H1 (cell line): ENCODE data around the gene CDRT4. TPM values are rescaled to one million over a fixed set of nuclear protein-coding genes. Genes with fewer than 3 reads are reported as not detected.

Experiments
- CTCF ChIA-PET: fragments of 300-600 bp; sonication (Branson Sonifier 250); formaldehyde crosslinking; loops from one replicate; lab custom pipeline; 2021; ENCODE audit not compliant: partially characterized antibody; lab: Charles Lee
- POLR2A ChIA-PET: fragments of 300-600 bp; sonication (Branson Sonifier 250); formaldehyde crosslinking; loops from one replicate; lab custom pipeline; 2021; ENCODE audit warnings: inconsistent platforms; ENCODE audit not compliant: partially characterized antibody; lab: Charles Lee
- DNase-seq, 2 experiments: peaks; one replicate each; pipeline versions ENCODE4 v3.0.0 to v3.0.0-alpha.2; 2010 to 2022; ENCODE audit warnings: low spot score in 2 of 2, low read depth in 1 of 2, mixed read lengths in 1 of 2
- FAIRE-seq: peaks from 2 replicates; lab custom pipeline; 2011; peaks lifted over from hg19 to GRCh38; lab: Jason Lieb, UNC
- H2AFZ ChIP-seq: 2 replicates; pipeline ENCODE4 v1.8.1; 2012; ENCODE audit warnings: low read length, inconsistent platforms
- H2AK5ac ChIP-seq: 2 replicates; pipeline ENCODE4 v1.6.1; 2013; ENCODE audit warnings: low read depth, low read length
- H2BK120ac ChIP-seq: replicated peaks from 2 replicates; pipeline ENCODE3; 2013; ENCODE audit warnings: low read depth, low read length, inconsistent platforms
- H2BK12ac ChIP-seq: 2 replicates; pipeline ENCODE4 v1.6.1; 2013; ENCODE audit warnings: low read depth, low read length
- H2BK15ac ChIP-seq: 2 replicates; pipeline ENCODE4 v1.6.1; 2013; ENCODE audit warnings: low read length
- H2BK20ac ChIP-seq: 2 replicates; pipeline ENCODE4 v1.6.1; 2013; ENCODE audit warnings: low read length
- H2BK5ac ChIP-seq: 2 replicates; pipeline ENCODE4 v1.6.1; 2013; ENCODE audit warnings: low read depth, low read length
- H3K14ac ChIP-seq: 2 replicates; pipeline ENCODE4 v1.6.1; 2013; ENCODE audit warnings: inconsistent platforms; ENCODE audit not compliant: insufficient read length
- H3K18ac ChIP-seq: 2 replicates; pipeline ENCODE4 v1.6.1; 2013; ENCODE audit warnings: low read length; ENCODE audit errors: extremely low read depth
- H3K23ac ChIP-seq: 2 replicates; pipeline ENCODE4 v1.6.1; 2013; ENCODE audit warnings: inconsistent platforms; ENCODE audit not compliant: insufficient read length
- H3K23me2 ChIP-seq: 2 replicates; pipeline ENCODE4 v1.6.1; 2013; ENCODE audit warnings: low read depth, low read length
- H3K27ac ChIP-seq: 2 replicates; pipeline ENCODE4 v1.6.1; 2011; ENCODE audit warnings: low read depth, low read length, inconsistent platforms
- H3K27me3 ChIP-seq, 4 experiments: replicated peaks in 1 of 4; 1 replicate in 1 of 4; 2 replicates in 3 of 4; pipeline versions ENCODE4 v1.6.1 to v1.8.1; 2011 to 2013; ENCODE audit warnings: low read length in 3 of 4, mild to moderate bottlenecking in 3 of 4, inconsistent platforms in 2 of 4, mixed read lengths in 2 of 4, moderate library complexity in 1 of 4; ENCODE audit not compliant: control insufficient read depth in 3 of 4, insufficient read depth in 3 of 4; ENCODE audit errors: extremely low read depth in 1 of 4
- H3K36me3 ChIP-seq, 4 experiments: 2 replicates each; pipeline versions ENCODE4 v1.6.1 to v1.8.1; 2011 to 2013; ENCODE audit warnings: mild to moderate bottlenecking in 4 of 4, low read length in 3 of 4, moderate library complexity in 2 of 4, control low read depth in 1 of 4, inconsistent platforms in 1 of 4; ENCODE audit not compliant: insufficient read depth in 4 of 4, control insufficient read depth in 2 of 4
- H3K4ac ChIP-seq: replicated peaks from 2 replicates; pipeline ENCODE3; 2013; ENCODE audit warnings: low read length, low read depth, mixed read lengths, inconsistent platforms; ENCODE audit not compliant: insufficient read length
- H3K4me1 ChIP-seq, 4 experiments: replicated peaks in 1 of 4; 1 replicate in 1 of 4; 2 replicates in 3 of 4; pipeline versions ENCODE4 v1.6.1 to v1.8.1; 2011 to 2013; ENCODE audit warnings: low read length in 3 of 4, inconsistent platforms in 2 of 4, mixed read lengths in 1 of 4; ENCODE audit not compliant: insufficient read depth in 4 of 4, control insufficient read depth in 3 of 4
- H3K4me2 ChIP-seq, 2 experiments: 2 replicates each; pipeline versions ENCODE4 v1.6.1 to v1.8.1; 2011 to 2013; ENCODE audit warnings: low read depth in 2 of 2, low read length in 2 of 2, control low read depth in 1 of 2, inconsistent platforms in 1 of 2, mild to moderate bottlenecking in 1 of 2; ENCODE audit not compliant: insufficient read depth in 1 of 2
- H3K4me3 ChIP-seq, 4 experiments: fragments of 200-600, 300-600 bp in 1 of 4; sonication (generic), shearing (Covaris generic), sonication (Bioruptor Twin) in 1 of 4; 2 replicates each; pipeline versions ENCODE4 v1.5.1 to v1.8.1; 2011 to 2016; ENCODE audit warnings: low read length in 4 of 4, low read depth in 3 of 4, control low read depth in 2 of 4, inconsistent platforms in 2 of 4, mild to moderate bottlenecking in 2 of 4, mixed read lengths in 1 of 4, moderate library complexity in 1 of 4; ENCODE audit not compliant: insufficient read depth in 2 of 4; ENCODE audit errors: extremely low read depth in 1 of 4
- H3K56ac ChIP-seq: replicated peaks from 2 replicates; pipeline ENCODE3; 2013; ENCODE audit warnings: low read depth, mild to moderate bottlenecking, mixed read lengths, low read length, inconsistent platforms; ENCODE audit not compliant: insufficient read length
- H3K79me1 ChIP-seq: 2 replicates; pipeline ENCODE4 v1.6.1; 2013; ENCODE audit warnings: low read depth, low read length, control low read depth
- H3K79me2 ChIP-seq, 2 experiments: 2 replicates each; pipeline versions ENCODE4 v1.6.1 to v1.8.1; 2012 to 2013; ENCODE audit warnings: low read length in 2 of 2, mild to moderate bottlenecking in 2 of 2, inconsistent platforms in 1 of 2; ENCODE audit not compliant: insufficient read depth in 2 of 2, control insufficient read depth in 1 of 2
- H3K9ac ChIP-seq, 4 experiments: replicated peaks in 1 of 4; 1 replicate in 1 of 4; 2 replicates in 3 of 4; pipeline versions ENCODE4 v1.6.1 to v1.8.1; 2011 to 2013; ENCODE audit warnings: low read depth in 3 of 4, low read length in 3 of 4, control low read depth in 2 of 4, mild to moderate bottlenecking in 2 of 4, moderate library complexity in 2 of 4, inconsistent platforms in 1 of 4; ENCODE audit errors: extremely low read depth in 1 of 4
- H3K9me3 ChIP-seq, 2 experiments: 2 replicates each; pipeline versions ENCODE4 v1.6.1 to v1.8.1; 2012 to 2013; ENCODE audit warnings: mild to moderate bottlenecking in 2 of 2, moderate library complexity in 2 of 2, control low read depth in 1 of 2, inconsistent platforms in 1 of 2, low read depth in 1 of 2, low read length in 1 of 2, mixed read lengths in 1 of 2; ENCODE audit not compliant: insufficient read depth in 2 of 2
- H4K20me1 ChIP-seq, 2 experiments: replicated peaks in 1 of 2; 2 replicates each; pipeline versions ENCODE3 to v1.8.1; 2011 to 2013; ENCODE audit warnings: inconsistent platforms in 2 of 2, low read length in 2 of 2, mild to moderate bottlenecking in 1 of 2; ENCODE audit not compliant: insufficient read depth in 2 of 2, control insufficient read depth in 1 of 2
- H4K5ac ChIP-seq: 2 replicates; pipeline ENCODE4 v1.6.1; 2013; ENCODE audit warnings: low read length, low read depth, mixed read lengths, inconsistent platforms; ENCODE audit not compliant: insufficient read length
- H4K8ac ChIP-seq: 2 replicates; pipeline ENCODE4 v1.8.0; 2013; ENCODE audit warnings: mild to moderate bottlenecking, moderate library complexity, low read length, inconsistent platforms; ENCODE audit not compliant: insufficient read depth; ENCODE audit errors: extremely low read depth
- H4K91ac ChIP-seq: replicated peaks from 2 replicates; pipeline ENCODE3; 2013; ENCODE audit warnings: low read length, mixed read lengths, inconsistent platforms; ENCODE audit not compliant: insufficient read length
- EGR1 ChIP-seq: IDR thresholded peaks from 2 replicates; pipeline ENCODE4 v1.6.1; 2011; ENCODE audit warnings: low read depth, low read length, borderline replicate concordance
- EP300 ChIP-seq, 2 experiments: IDR thresholded peaks; 1 replicate in 1 of 2; 2 replicates in 1 of 2; pipeline ENCODE4 v1.6.1; 2011 to 2012; ENCODE audit warnings: low read depth in 2 of 2, low read length in 2 of 2, mild to moderate bottlenecking in 2 of 2, borderline replicate concordance in 1 of 2, inconsistent platforms in 1 of 2, moderate library complexity in 1 of 2
- FOSL1 ChIP-seq: IDR thresholded peaks from 2 replicates; pipeline ENCODE4 v1.6.1; 2011; ENCODE audit warnings: mild to moderate bottlenecking, low read depth, low read length, moderate library complexity; ENCODE audit not compliant: insufficient read depth
- GABPA ChIP-seq: IDR thresholded peaks from 2 replicates; pipeline ENCODE4 v1.6.1; 2011; ENCODE audit warnings: mild to moderate bottlenecking, low read length, moderate library complexity, borderline replicate concordance; ENCODE audit not compliant: insufficient read depth
- POLR2A ChIP-seq, 2 experiments: IDR thresholded peaks; 1 replicate in 1 of 2; 2 replicates in 1 of 2; pipeline ENCODE4 v1.6.1; 2011; ENCODE audit warnings: low read depth in 2 of 2, low read length in 2 of 2, mild to moderate bottlenecking in 2 of 2; ENCODE audit errors: control extremely low read depth in 1 of 2
- RNF2 ChIP-seq: fragments of 200-900, 300-1000 bp; sonication (generic); IDR thresholded peaks from 2 replicates; pipeline ENCODE4 v1.7.1; 2016; ENCODE audit warnings: borderline replicate concordance, low read depth, mild to moderate bottlenecking, antibody characterized with exemption, low read length; ENCODE audit not compliant: poor library complexity, severe bottlenecking; ENCODE audit errors: missing control alignments
- SIN3A ChIP-seq, 2 experiments: IDR thresholded peaks in 1 of 2; conservative IDR thresholded peaks in 1 of 2; 2 replicates each; pipeline ENCODE4 v1.6.1; 2011 to 2012; ENCODE audit warnings: low read length in 2 of 2, improper control_type of control experiment in 1 of 2, low read depth in 1 of 2, mild to moderate bottlenecking in 1 of 2
- SIX5 ChIP-seq: IDR thresholded peaks from 2 replicates; pipeline ENCODE4 v1.6.1; 2011; ENCODE audit warnings: mild to moderate bottlenecking, low read depth, low read length
- SP1 ChIP-seq: IDR thresholded peaks from 2 replicates; pipeline ENCODE4 v1.6.1; 2011; ENCODE audit warnings: low read depth, low read length
- SUZ12 ChIP-seq: fragments of 200-600 bp; sonication (generic); IDR thresholded peaks from 2 replicates; pipeline ENCODE4 v1.6.1; 2012; ENCODE audit warnings: mild to moderate bottlenecking, inconsistent platforms, low read length, moderate library complexity, mixed read lengths
- TAF1 ChIP-seq: IDR thresholded peaks from 2 replicates; pipeline ENCODE4 v1.6.1; 2011; ENCODE audit warnings: mild to moderate bottlenecking, low read depth, low read length
- TAF7 ChIP-seq: optimal IDR thresholded peaks from 2 replicates; pipeline ENCODE3; 2011; ENCODE audit warnings: low read depth, mild to moderate bottlenecking, inconsistent platforms, low read length, moderate library complexity, borderline replicate concordance
- WGBS, 2 experiments: shearing (Covaris generic) in 1 of 2; methylation state at CpG; one replicate each; pipeline versions ENCODE4 v1.1.6 to v1.1.7; 2013 to 2015; ENCODE audit warnings: low lambda C conversion rate in 2 of 2, mixed read lengths in 2 of 2, inconsistent platforms in 1 of 2, low coverage in 1 of 2, missing lambda C conversion rate in 1 of 2; ENCODE audit not compliant: insufficient replicate concordance in 2 of 2, insufficient coverage in 1 of 2, insufficient read length in 1 of 2; ENCODE audit errors: extremely low coverage in 1 of 2, missing lambda C conversion rate in 1 of 2; 5-methylcytosine and 5-hydroxymethylcytosine counted together
- polyA plus RNA-seq, 7 experiments: library from polyadenylated mRNA; depleted of rRNA in 3 of 7; stranded (reverse) in 5 of 7; unstranded in 2 of 7; fragments of >200 nt in 5 of 7; fragments of 200-250 nt in 2 of 7; gene quantifications; 1 replicate in 5 of 7; 2 replicates in 1 of 7; 4 replicates in 1 of 7; pipeline versions ENCODE4 v1.2.1 to v1.2.3, GENCODE V29; 2011 to 2013; ENCODE audit warnings: missing spikeins in 2 of 7, mixed read lengths in 2 of 7
- total RNA-seq: library from RNA; stranded (reverse); fragmentation: NEBNext Ultra II Directional; extraction: Animal tissue kit (Norgen Biotek cat#: 25700); gene quantifications from 2 replicates; pipeline ENCODE4 v1.2.1, GENCODE V29; 2021

The CDRT4 gene
- total and polyA plus RNA-seq, 2 of the 8 experiments (the other 6 are each of a cell fraction or from before 2014, with no cell fraction given) = 2.6 to 5.6 TPM

DNA sequence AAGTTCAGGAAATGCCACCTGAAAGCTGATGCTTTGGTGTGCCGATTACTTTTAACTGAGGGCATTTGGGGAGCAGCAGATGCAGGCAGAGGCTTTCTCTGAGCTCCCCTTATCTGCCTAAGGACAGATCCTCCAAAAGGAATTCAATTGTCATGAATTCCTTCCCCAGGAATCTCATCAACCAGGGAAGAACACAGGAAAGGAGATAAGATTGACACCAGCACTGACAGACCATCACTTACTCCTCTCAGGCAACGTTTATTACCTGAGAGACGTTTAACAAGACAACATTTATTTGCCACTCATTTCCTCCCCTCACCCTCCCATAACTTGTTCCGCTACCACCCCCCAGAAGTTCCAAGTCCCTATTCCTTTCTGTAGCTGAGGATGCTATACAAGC, 17.6 kb upstream of the CDRT4 start:
- no peak overlapping the region for H2BK12ac ChIP-seq
- H3K4me3 ChIP-seq = no peak overlapping the region
- no peak overlapping the region for H2BK120ac ChIP-seq
- H4K91ac ChIP-seq = no peak overlapping the region
- 81% methylated on average over 4 of the region's 4 CpGs; no CpG with 5 or more reads in 1 of the 2 experiments for WGBS, 2 experiments
- TF ChIP-seq FOSL1 = no peak
- TF ChIP-seq SIN3A (conservative IDR thresholded peaks at IDR 0.05 in 1 of 2, IDR thresholded peaks at IDR 0.05 in 1 of 2; ENCODE audit: low read depth in 1 of 2, low read length in 2 of 2) = no peak
- TF ChIP-seq EP300 (IDR thresholded peaks at IDR 0.05; ENCODE audit: borderline replicate concordance in 1 of 2, low read depth in 2 of 2, low read length in 2 of 2) = no peak
- no peak for TF ChIP-seq SUZ12
- no peak for TF ChIP-seq SIX5
- TF ChIP-seq GABPA = no peak
- TF ChIP-seq POLR2A (IDR thresholded peaks at IDR 0.05; ENCODE audit: control extremely low read depth in 1 of 2, low read depth in 2 of 2, low read length in 2 of 2) = no peak
- no peak for TF ChIP-seq EGR1
- no peak for TF ChIP-seq RNF2
- no peak for TF ChIP-seq SP1
- TF ChIP-seq TAF7 = no peak
- TF ChIP-seq TAF1 = no peak
- ChIA-PET CTCF (interaction anchor here (1.2 to 2.0 kb wide), 3 partner anchors 16 to 228 kb away, joined by 3 to 12 read pairs (median 6); no protein-coding TSS in a partner anchor), POLR2A (interaction anchor here (1.2 kb wide), 2 partner anchors 8 to 16 kb away, joined by 3 read pairs; no protein-coding TSS in a partner anchor)
- DNase-seq = no peak
- H3K23me2 ChIP-seq = no peaks in the 10 kb centered on the region
- H3K36me3 ChIP-seq = peaks cover 0 to 3% (median 2%) of the 10 kb centered on the region in 4 experiments; a peak in 3 of 8 replicates
- H2AK5ac ChIP-seq = no peak overlapping the region
- no peak overlapping the region for H2BK15ac ChIP-seq
- H2BK5ac ChIP-seq = no peak overlapping the region
- no peak overlapping the region for H3K18ac ChIP-seq
- no peak for FAIRE-seq
- H3K56ac ChIP-seq = no peak overlapping the region
- H3K79me1 ChIP-seq = no peaks in the 10 kb centered on the region
- H4K5ac ChIP-seq = no peak overlapping the region
- no peak overlapping the region for H3K23ac ChIP-seq
- H3K14ac ChIP-seq = no peak overlapping the region
- H3K4ac ChIP-seq = no peak overlapping the region
- no peaks in the 10 kb centered on the region for H3K79me2 ChIP-seq
- H3K4me2 ChIP-seq = no peak overlapping the region
- H2AFZ ChIP-seq = no peak overlapping the region
- H2BK20ac ChIP-seq = no peak overlapping the region
- H3K27me3 ChIP-seq = no peaks in the 10 kb centered on the region
- no peaks in the 10 kb centered on the region; a peak in 1 of 4 replicates for H3K9me3 ChIP-seq
- no peak overlapping the region for H4K8ac ChIP-seq
- H3K4me1 ChIP-seq = peaks cover 0 to 7% (median 2%) of the 10 kb centered on the region in 4 experiments; a peak in 4 of 7 replicates
- no peak overlapping the region for H3K9ac ChIP-seq
- H3K27ac ChIP-seq = no peak overlapping the region
- H4K20me1 ChIP-seq = no peaks in the 10 kb centered on the region
